DMS 273 (cell line): ENCODE data around the gene BMP5.
"Not testable (repeated sequence)": the region's sequence is repeated elsewhere in the genome, so short reads cannot be mapped to it uniquely, and the experiment has no call there.

Experiments used
- DNase-seq: peaks from one replicate; lab custom pipeline; 2025; ENCODE audit not compliant: unreplicated experiment; lab: John Stamatoyannopoulos, UW

The BMP5 gene

GRCh38 chr6:55875400-55875799 lies at the start of gene BMP5:
BMP5 (minus strand) TSS chr6:55875590; CDS start chr6:55874865, 725 bp downstream.
- DNase-seq: no peak

GRCh38 chr6:55922406-55922805 lies 47.0 kb upstream of the BMP5 start:
- DNase-seq: no peak

DNA sequence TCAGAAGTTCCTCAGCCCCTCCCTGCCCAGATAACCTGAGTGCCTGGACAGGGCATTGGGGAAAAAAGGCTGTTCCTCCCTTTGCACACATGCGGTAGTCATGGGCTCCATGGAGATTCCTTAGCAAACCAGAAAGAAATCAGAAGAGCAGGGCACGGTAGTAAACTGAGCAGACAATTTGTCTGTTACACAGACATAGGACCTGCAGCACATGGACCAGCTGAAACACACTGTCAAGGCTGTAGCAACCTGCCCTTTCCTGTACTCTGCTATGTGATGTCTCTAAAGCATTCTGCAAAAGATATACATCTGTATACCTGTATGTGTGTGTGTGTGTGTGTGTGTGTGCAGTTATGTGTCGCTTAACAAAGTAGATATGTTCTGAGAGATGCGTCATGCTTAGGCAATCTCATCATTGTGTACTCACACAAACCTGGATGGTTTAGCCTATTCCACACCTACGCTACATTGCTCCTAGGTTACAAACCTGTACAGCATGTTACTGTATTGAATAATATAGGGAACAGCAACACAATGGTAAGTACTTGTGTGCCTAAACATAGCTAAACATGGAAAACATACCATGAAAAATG lies 44.4 kb upstream of the BMP5 start:
- no peak for DNase-seq

DNA sequence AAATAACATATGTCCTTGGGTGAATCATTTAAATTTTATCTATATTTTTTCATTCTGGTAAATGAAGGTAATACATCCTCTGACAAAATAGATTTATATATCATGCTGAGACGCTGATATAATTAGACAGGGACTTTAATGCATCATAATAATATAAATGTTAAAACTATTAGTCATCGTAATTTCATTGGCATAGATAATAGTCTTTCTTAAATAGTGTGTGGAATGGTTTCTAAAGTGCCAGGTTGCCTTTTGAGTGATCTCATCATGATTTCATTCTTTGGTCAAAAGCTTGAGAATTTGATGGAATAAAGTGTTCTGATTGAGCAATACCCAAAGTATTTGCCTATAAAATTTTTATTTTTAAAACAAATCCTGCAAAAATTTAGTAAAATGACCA lies 43.2 kb upstream of the BMP5 start:
- DNase-seq: no peak

DNA sequence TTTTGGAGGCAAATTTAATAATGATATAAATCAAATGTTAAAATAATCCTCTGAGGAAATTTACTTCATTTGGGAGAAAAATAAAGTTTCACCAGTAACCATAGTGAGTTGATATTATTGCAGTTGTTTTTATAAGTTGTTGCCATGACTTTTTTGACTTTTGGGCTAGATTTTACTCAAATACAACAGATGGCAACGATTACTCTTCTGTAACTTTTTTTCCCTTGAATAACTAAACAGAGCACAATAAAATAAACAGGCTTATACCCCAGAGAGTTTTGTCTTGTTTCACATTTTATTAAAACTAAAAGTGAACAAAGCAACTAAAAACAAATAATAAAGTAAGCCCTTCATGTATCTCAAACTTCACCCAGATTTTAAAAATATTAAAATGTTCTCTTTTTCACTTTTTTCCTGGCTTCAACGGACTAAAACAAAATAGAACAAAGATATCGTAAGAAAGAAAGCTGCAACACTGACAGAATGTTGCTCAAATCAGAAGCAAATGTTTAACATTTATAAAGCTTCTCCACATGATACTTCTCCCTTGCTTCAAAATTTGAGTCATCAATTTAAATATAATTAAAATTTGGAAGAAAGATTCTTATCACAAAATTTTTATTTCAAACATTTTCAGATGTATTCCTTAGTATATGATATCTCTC lies 42.5 kb upstream of the BMP5 start:
- DNase-seq: peak; percentile 3

- no peak for DNase-seq
These were observed 40.8 kb upstream of the BMP5 start for GRCh38 chr6:55916188-55916587.

DNA sequence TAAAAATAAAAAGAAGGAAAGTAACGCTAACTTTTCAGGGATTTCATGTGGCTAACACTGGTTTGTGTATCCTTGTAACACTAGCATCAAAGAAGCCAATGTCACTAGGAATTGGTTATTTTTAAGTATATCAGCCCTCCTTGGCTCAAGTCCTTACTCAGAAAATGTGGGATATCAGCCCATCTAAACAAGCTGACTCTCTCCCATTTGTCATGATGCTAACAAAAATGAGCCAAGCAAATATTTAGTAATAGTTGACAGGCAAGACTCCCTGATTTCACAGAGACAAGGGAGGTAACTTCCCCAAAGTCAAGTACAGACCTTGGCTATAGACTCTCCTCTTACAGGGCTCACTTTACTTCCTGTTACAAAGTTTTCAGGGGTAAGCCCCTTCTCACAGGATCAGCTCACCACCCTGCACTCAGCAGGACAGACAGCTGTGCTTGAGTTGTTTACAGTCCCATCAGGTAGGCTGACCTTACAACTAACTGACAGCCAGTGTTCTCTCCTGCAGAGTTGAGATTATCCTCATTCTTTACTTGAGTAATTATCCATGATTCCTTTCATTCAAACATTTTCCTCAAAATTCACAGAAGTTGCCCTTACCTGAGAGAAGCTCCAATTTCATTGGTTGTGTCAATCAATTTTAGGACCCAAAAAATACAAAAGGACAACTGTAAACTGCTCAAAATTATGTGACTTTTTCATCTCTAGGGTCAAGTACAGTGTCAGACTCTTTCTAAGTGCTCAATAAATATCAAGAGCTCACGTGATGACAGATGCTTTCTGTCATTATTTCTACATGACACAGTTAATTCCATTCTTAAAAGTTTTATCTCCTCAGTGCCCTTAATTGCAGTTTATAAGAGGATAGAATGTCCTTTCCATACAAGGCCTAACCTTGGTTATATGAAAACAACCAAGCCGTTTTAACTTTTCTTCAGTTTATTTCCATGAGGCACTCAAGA lies 38.1 kb upstream of the BMP5 start:
- no peak for DNase-seq

DNA sequence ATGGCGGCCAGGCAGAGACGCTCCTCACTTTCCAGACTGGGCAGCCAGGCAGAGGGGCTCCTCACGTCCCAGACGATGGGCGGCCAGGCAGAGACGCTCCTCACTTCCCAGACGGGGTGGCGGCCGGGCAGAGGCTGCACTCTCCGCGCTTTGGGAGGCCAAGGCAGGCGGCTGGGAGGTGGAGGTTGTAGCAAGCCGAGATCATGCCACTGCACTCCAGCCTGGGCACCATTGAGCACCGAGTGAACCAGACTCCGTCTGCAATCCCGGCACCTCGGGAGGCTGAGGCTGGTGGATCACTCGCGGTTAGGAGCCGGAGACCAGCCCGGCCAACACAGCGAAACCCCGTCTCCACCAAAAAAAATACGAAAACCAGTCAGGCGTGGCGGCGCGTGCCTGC lies 35.1 kb upstream of the BMP5 start:
- DNase-seq: not testable (repeated sequence)

- DNase-seq: not testable (repeated sequence)
These were observed 34.5 kb upstream of the BMP5 start for GRCh38 chr6:55909911-55910310.

GRCh38 chr6:55902796-55903195 lies 27.4 kb upstream of the BMP5 start:
- DNase-seq: no peak

GRCh38 chr6:55901765-55902270 lies 26.4 kb upstream of the BMP5 start:
- no peak for DNase-seq

GRCh38 chr6:55898342-55898741 lies 23.0 kb upstream of the BMP5 start:
- no peak for DNase-seq

DNA sequence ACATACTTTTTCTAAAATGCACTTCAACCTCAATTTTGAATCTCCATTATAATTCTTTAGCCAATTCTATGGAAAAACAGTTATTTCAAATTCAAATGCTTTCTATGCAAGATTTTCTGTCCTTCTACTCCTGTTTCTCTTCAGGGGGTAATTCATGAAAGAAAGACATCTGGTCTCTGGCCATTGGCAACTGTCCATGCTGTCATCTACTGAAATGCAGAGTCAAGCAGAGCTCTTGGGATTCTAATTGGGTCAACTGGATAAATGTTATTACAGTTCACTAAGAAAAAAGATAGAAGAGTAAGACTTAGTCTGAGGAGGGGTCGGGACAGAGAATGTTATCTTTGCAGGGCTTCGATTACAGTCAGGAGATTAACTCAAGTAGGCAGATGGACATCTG lies 22.0 kb upstream of the BMP5 start:
- DNase-seq: peak; percentile 20

DNA sequence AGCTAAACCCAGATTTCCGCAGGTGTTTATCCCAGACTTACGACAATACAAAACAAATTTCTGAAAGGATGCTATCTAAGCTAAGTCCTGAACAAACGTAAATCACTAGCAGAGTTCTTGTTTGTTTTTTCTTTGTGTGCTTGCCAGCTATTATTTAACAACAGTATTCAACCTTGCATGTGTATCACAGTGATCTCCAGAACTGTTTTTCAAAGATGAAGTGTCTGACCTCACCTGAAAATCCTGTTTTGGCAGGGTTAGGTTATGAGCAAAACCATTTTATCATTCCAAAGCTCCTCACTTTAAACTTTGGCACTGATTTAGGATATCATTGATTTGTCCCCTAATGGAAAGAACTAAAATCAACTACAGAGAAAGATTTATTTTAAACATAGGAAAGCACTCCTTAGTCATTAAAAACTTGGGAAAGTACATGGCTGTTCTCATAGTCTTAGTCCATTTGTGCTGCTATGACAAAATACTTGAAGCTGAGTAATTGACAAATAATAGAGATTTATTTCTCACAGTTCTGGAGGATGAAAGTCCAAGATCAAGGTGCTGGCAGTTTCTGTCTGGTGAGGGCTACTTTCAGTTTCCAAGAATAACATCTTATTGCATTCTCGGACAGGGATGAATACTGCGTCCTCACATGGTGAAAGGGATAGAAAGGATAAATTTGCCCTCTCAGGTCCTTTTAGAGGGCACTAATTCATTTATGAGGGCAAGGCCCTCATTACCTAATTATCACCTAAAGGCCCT lies 20.8 kb upstream of the BMP5 start:
- DNase-seq: no peak

DNA sequence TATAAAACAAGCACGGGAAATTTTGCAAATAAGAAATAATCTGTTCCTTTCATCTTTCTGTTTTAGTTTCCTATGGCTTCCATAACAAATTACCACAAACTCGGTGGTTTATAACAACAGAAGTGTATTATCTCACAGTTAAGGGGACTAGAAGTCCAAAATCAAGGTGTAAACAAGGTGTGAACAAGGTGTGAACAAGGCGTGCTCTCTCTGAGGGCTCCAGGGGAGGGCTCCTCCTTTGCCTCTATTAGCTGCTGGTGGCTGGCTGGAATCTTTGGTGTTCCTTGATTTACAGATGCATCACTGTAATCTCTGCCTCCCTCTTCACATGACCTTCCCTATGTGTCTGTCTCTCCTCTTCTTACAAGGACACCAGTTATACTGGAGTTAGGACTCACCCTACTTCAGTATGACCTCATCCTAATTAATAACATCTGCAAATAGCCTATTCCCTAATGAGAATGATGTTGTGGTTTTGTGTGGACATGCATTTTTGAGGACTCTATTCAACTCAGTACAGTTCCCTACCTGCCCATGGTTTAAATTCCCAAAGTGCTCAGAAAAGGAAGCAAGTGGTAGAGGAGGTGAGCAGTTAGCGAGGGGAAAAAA lies 17.5 kb upstream of the BMP5 start:
- no peak for DNase-seq

DNA sequence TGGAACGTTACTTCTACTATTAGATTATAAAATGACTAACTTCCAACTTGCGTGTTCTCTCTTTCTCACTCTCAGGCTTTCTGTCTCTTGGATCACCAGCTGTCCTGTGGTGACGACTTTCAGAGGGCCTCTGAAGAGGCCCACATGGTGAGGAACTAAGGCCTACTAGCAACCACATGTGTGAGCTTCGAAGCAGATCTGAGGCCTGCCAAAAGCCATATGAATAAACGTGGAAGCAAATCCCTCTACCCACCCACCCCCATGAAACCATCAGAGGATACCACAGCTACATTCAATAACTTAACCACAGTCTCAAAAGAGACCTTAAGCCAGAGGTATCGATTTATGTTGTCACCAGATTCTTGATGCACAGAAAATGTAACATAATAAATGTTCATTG lies 13.5 kb upstream of the BMP5 start:
- no peak for DNase-seq

- DNase-seq: peak; percentile 53
These were observed 10.9 kb upstream of the BMP5 start for GRCh38 chr6:55886185-55886836.

DNA sequence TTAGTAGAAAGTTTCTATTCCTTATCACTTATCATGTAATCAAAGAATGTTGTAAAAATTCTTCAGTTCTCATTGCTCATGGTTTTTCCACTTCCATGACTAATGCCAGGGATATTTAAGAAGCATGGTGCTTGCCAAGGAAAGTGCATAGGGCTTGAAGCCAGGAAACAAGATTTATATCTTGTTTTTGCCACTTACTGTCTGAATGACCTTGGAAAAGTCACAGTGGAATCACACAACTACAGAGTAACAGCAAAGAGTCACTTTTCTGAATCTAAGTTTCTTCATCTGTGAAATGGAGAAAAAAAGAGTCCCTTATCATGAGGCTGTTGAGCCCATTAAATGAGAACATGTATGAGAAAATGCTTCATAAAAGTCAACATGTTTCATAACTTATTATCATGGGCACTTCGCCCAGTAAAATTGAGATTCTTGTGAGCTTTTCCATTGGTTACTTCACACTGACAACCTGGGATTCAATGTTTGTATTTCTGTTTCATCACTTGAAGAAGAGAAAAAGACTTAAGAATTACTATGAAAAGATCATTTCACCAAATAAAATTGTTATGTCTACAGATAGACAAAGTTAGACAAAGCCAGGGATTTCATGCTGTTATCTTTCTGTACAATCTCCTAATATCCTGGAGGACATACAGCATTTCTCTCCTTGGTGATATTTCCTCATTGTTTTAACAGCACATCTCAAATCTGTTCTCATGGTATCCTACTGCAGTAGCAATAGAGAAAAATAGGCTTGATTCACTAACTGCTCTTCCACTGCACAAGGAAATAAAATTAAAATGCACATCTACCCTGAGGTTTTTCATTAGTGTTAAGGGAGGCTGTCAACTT lies 7.6 kb upstream of the BMP5 start:
- no peak for DNase-seq

GRCh38 chr6:55877283-55877682 lies 1.9 kb upstream of the BMP5 start:
- DNase-seq: no peak
